Activated B cell treated with CpG ODN at 0.5 μM for 24 hours (primary cell): ENCODE data around the gene HGFAC. TPM values are rescaled to one million over a fixed set of nuclear protein-coding genes. Genes with fewer than 3 reads are reported as not detected.

ENCODE experiments used
- ATAC-seq: fragments of 200-7000 bp; cut with Tn5 transposase; one replicate; pipeline ENCODE4 v1.10.0; 2021; ENCODE audit warnings: low read depth, mild to moderate bottlenecking, moderate library complexity
- CTCF ChIA-PET: fragments of 350-600 bp; sonication (Branson Sonifier 250); formaldehyde crosslinking; loops from one replicate; lab custom pipeline; 2021; ENCODE audit warnings: antibody characterized with exemption; lab: Charles Lee
- POLR2A ChIA-PET: fragments of 350-600 bp; sonication (Branson Sonifier 250); formaldehyde crosslinking; loops from one replicate; lab custom pipeline; 2021; ENCODE audit warnings: antibody characterized with exemption; lab: Charles Lee
- DNase-seq: peaks from one replicate; pipeline ENCODE4 v3.0.0; 2022
- H3K27ac Mint-ChIP-seq: one replicate; pipeline ENCODE4 v1.8.0; 2020; ENCODE audit warnings: mixed read lengths
- H3K27me3 Mint-ChIP-seq: one replicate; pipeline ENCODE4 v1.8.0; 2021; ENCODE audit warnings: mixed read lengths
- H3K36me3 Mint-ChIP-seq: one replicate; pipeline ENCODE4 v1.8.0; 2021; ENCODE audit warnings: low read depth, mixed read lengths
- H3K4me1 Mint-ChIP-seq: one replicate; pipeline ENCODE4 v1.8.0; 2021; ENCODE audit warnings: mixed read lengths
- H3K4me3 Mint-ChIP-seq: one replicate; pipeline ENCODE4 v1.8.0; 2020; ENCODE audit warnings: mild to moderate bottlenecking, mixed read lengths
- H3K9me3 Mint-ChIP-seq: one replicate; pipeline ENCODE4 v1.8.0; 2020; ENCODE audit warnings: mixed read lengths
- CTCF ChIP-seq: fragments of 200-600 bp; IDR thresholded peaks from one replicate; pipeline ENCODE4 v1.8.0; 2022; ENCODE audit warnings: antibody characterized with exemption, mild to moderate bottlenecking
- intact Hi-C: fragments of 100-400 bp; cut with micrococcal nuclease; formaldehyde crosslinking; loops from one replicate; pipeline ENCODE4 v1.15.1; 2024
- total RNA-seq: library from RNA; stranded (reverse); gene quantifications from 2 replicates; pipeline ENCODE4 v1.2.3, GENCODE V29; 2022

HGFAC gene
- total RNA-seq, 1 donor from 2014 or later: not detected

- TF ChIP-seq CTCF: no peak
- POLR2A ChIA-PET: no interaction called here
- no peak overlapping the region for H3K27ac Mint-ChIP-seq
These were observed 34.5 kb upstream of the HGFAC start for GRCh38 chr4:3407171-3407771.

GRCh38 chr4:3407930-3408792 lies 33.6 kb upstream of the HGFAC start:
- no peaks in the 10 kb centered on the region for H3K27me3 Mint-ChIP-seq
- peaks cover 4% of the 10 kb centered on the region for H3K9me3 Mint-ChIP-seq
- no peaks in the 10 kb centered on the region for H3K4me1 Mint-ChIP-seq
- no peak overlapping the region for H3K4me3 Mint-ChIP-seq
- DNase-seq: no peak
- no peak for ATAC-seq
- ChIA-PET CTCF (no interaction called here), POLR2A (no interaction called here)
- no peak overlapping the region for H3K27ac Mint-ChIP-seq
- no peaks in the 10 kb centered on the region for H3K36me3 Mint-ChIP-seq
- intact Hi-C loops: no loop called here
- no peak for TF ChIP-seq CTCF

More at GRCh38 chr4:3407171-3407771, 34.5 kb upstream of the HGFAC start:
- H3K4me1 Mint-ChIP-seq: no peaks in the 10 kb centered on the region
- no peak for ATAC-seq
- intact Hi-C loops: no loop called here
- no peak overlapping the region for H3K4me3 Mint-ChIP-seq
- DNase-seq: no peak
- H3K9me3 Mint-ChIP-seq: peaks cover 4% of the 10 kb centered on the region
- H3K36me3 Mint-ChIP-seq: no peaks in the 10 kb centered on the region
- no peaks in the 10 kb centered on the region for H3K27me3 Mint-ChIP-seq
- CTCF ChIA-PET: no interaction called here

- CTCF ChIA-PET: no interaction called here
These were observed 32.9 kb upstream of the HGFAC start for GRCh38 chr4:3408793-3409330.

GRCh38 chr4:3409571-3410091 lies 32.1 kb upstream of the HGFAC start:
- ATAC-seq (no peak), DNase-seq (no peak)
- H3K27ac Mint-ChIP-seq: no peak overlapping the region
- intact Hi-C loops: no loop called here
- TF ChIP-seq CTCF: no peak
- ChIA-PET CTCF (no interaction called here), POLR2A (no interaction called here)
- no peak overlapping the region for H3K4me3 Mint-ChIP-seq
- H3K27me3 Mint-ChIP-seq: no peaks in the 10 kb centered on the region
- no peaks in the 10 kb centered on the region for H3K36me3 Mint-ChIP-seq
- H3K4me1 Mint-ChIP-seq: peaks cover 4% of the 10 kb centered on the region
- no peaks in the 10 kb centered on the region for H3K9me3 Mint-ChIP-seq

More at GRCh38 chr4:3408793-3409330, 32.9 kb upstream of the HGFAC start:
- H3K27ac Mint-ChIP-seq: no peak overlapping the region
- no peak for DNase-seq
- H3K27me3 Mint-ChIP-seq: no peaks in the 10 kb centered on the region
- no peak for TF ChIP-seq CTCF
- peaks cover 4% of the 10 kb centered on the region for H3K9me3 Mint-ChIP-seq
- intact Hi-C loops: no loop called here
- no peaks in the 10 kb centered on the region for H3K4me1 Mint-ChIP-seq
- no peak overlapping the region for H3K4me3 Mint-ChIP-seq
- POLR2A ChIA-PET: no interaction called here
- ATAC-seq: no peak
- H3K36me3 Mint-ChIP-seq: no peaks in the 10 kb centered on the region
